ENCODE measurements around the gene MYBPC2. TPM values are rescaled to one million over a fixed set of nuclear protein-coding genes. Genes with fewer than 3 reads are reported as not detected.

The MYBPC2 gene
- total and polyA plus RNA-seq, 2 donors (not counting 3 experiments of a cell fraction or from before 2014, with no cell fraction given): 0.03 TPM; not detected in 1

GRCh38 chr19:50419580-50420035 lies 13.1 kb upstream of the MYBPC2 start:
- CTCF ChIA-PET: interaction anchor here (1.6 kb wide), 1 partner anchor 51 kb away, joined by 3 read pairs; no protein-coding TSS in a partner anchor

More at GRCh38 chr19:50419580-50420035, 13.1 kb upstream of the MYBPC2 start:
- intact Hi-C loops (cut with micrococcal nuclease) (no loop called here), dilution Hi-C loops (cut with MboI; ENCODE audit: extremely low pct_ligation_motif_present, low sequenced_read_pairs) (no loop called here)
- Histone ChIP-seq H3K27me3 (ENCODE audit: control insufficient read depth in 2 of 2, insufficient read depth in 2 of 2, low read length in 2 of 2) (peaks cover 15 to 21% of the 10 kb centered on the region in 2 experiments), H3K9me3 (replicated peaks; ENCODE audit: control insufficient read depth, insufficient read depth, low read length) (no peaks in the 10 kb centered on the region), H3K4me1 (ENCODE audit: control insufficient read depth, extremely low read depth, insufficient read depth, low read length) (no peaks in the 10 kb centered on the region), H3K4me3 (replicated peaks in 1 of 3; ENCODE audit: insufficient read depth in 1 of 3, low read depth in 1 of 3, low read length in 3 of 3) (no peak overlapping the region), H2AFZ (ENCODE audit: low read depth, low read length) (no peak overlapping the region), H4K20me1 (replicated peaks; ENCODE audit: control insufficient read depth, extremely low read depth, insufficient read depth, low read length) (no peaks in the 10 kb centered on the region), H3K9me1 (replicated peaks; ENCODE audit: control insufficient read depth, extremely low read depth, insufficient read depth, low read length) (no peaks in the 10 kb centered on the region), H3K36me3 (ENCODE audit: control insufficient read depth in 2 of 2, extremely low read depth in 1 of 2, insufficient read depth in 2 of 2, low read length in 2 of 2) (no peaks in the 10 kb centered on the region), H3K79me2 (ENCODE audit: control insufficient read depth, insufficient read depth, low read length) (no peaks in the 10 kb centered on the region), H3K27ac (ENCODE audit: insufficient read depth, low read depth, low read length) (no peak overlapping the region), H3K9ac (replicated peaks; ENCODE audit: extremely low read depth, insufficient read depth, low read length) (no peak overlapping the region), H3K4me2 (ENCODE audit: insufficient read depth, low read length) (no peak overlapping the region)
- TF ChIP-seq MYC (IDR thresholded peaks at IDR 0.05; ENCODE audit: low read depth, low read length) (no peak), FOS (IDR thresholded peaks at IDR 0.05; ENCODE audit: borderline replicate concordance, insufficient read depth, low read length) (no peak), GATA2 (IDR thresholded peaks at IDR 0.05; ENCODE audit: insufficient read depth, insufficient read length, low read depth, low read length) (no peak), POLR2AphosphoS5 (IDR thresholded peaks at IDR 0.05; ENCODE audit: insufficient read depth, low read depth, low read length) (no peak), JUN (IDR thresholded peaks at IDR 0.05; ENCODE audit: borderline replicate concordance, insufficient read depth, insufficient read length, low read depth) (no peak), CTCF (IDR thresholded peaks at IDR 0.05; ENCODE audit: extremely low read depth in 1 of 2, insufficient read depth in 1 of 2, low read depth in 1 of 2, low read length in 2 of 2) (no peak), POLR2A (IDR thresholded peaks at IDR 0.05; ENCODE audit: low read depth, low read length) (no peak), EZH2 (IDR thresholded peaks at IDR 0.05; ENCODE audit: borderline replicate concordance, low read depth, low read length, severe bottlenecking) (no peak), MAX (IDR thresholded peaks at IDR 0.05; ENCODE audit: insufficient read depth, insufficient read length) (no peak)
- DNase-seq (ENCODE audit: low read depth, low spot score) (no peak), FAIRE-seq (no peak)
- POLR2A ChIA-PET: no interaction called here
- BruUV-seq (replicated peaks): no TSS peak
